GM08714 (cell line): ENCODE results near the gene EDN1.

Source experiments
- H3K4me3 ChIP-seq: fragments of 200-500 bp; sonication (Bioruptor generic); 2 replicates; pipeline ENCODE4 v1.5.1; 2014; ENCODE audit warnings: mild to moderate bottlenecking, low read length, inconsistent platforms
- ZNF274 ChIP-seq: IDR thresholded peaks from 2 replicates; pipeline ENCODE4 v1.6.1; 2012; ENCODE audit warnings: mild to moderate bottlenecking, low read depth, low read length

Gene EDN1

DNA sequence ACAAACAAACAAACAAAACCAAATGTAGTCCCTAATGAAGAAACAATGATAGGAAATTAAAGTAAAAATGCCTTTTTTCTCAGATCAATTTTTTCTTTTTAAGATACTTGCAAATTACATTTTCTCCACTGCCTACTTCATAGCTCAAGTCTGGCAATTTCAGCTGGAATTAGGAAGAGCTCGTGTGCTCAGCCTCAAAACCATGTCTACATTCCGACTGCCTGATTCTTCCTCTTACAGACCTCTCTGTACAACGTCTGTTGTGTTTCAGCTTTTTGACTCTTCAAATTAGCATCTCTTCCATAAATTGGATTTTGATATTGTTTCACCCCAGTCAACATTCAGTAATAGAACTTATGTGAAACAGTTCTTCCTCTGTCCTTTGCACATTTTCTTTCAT lies 9.3 kb upstream of the EDN1 start:
- no peak overlapping the region for H3K4me3 ChIP-seq
- no peak for TF ChIP-seq ZNF274

GRCh38 chr6:12283904-12284303 lies 6.3 kb upstream of the EDN1 start:
- no peak overlapping the region for H3K4me3 ChIP-seq
- TF ChIP-seq ZNF274: no peak

DNA sequence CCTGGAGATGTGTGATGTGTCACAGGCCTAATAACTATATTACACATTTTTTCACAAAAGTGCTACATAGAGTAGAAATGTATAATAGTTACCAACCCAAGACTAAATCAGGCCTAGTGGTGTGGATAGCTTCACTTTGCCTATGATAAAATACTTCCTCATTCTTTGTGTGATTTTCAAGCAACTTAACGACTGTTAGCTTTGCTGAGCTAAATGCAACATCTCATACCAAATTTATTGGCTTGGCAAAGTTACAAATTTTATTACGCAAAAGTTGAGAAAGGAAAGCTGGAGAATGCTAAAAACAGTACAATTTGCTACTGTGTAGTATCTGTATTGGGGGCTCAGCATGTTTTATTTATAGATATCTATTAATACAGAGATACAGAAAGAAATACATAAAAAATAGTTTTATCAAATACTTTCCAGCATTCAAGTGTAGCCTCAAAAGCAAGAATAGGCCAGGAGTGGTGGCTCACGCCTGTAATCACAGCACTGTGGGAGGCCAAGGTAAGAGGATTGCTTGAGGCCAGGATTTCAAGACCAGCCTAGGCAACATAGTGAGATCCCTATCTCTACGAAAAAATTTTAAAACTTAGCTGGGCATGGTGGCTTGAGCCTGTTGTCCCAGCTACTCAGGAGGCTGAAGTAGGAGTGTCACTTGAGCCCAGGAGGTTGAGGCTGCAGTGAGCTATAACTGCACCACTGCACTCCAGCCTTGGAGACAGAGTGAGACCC lies 3.6 kb upstream of the EDN1 start:
- no peak overlapping the region for H3K4me3 ChIP-seq
- TF ChIP-seq ZNF274: no peak

GRCh38 chr6:12288211-12288618 lies 1.9 kb upstream of the EDN1 start:
- no peak overlapping the region for H3K4me3 ChIP-seq
- no peak for TF ChIP-seq ZNF274

DNA sequence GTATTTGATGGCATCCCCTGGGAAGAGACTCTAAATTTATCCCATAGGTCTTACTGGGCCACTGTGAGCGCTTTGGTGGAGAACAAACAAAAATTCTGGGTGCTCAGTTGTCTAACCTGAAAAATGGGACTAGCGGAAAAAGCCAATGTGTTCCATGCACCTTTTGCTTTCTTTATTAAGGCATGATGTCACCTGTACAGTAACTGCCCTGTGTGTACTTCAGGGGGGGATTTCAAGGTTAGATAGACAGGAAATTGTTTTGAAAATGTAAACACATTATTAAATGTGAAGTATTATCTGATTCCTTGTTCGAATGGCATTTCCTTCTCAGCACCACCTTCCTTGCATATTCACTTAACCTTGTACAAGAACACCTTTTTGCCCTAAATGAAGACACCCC lies 1.2 kb upstream of the EDN1 start:
- TF ChIP-seq ZNF274: no peak
- no peak overlapping the region for H3K4me3 ChIP-seq

DNA sequence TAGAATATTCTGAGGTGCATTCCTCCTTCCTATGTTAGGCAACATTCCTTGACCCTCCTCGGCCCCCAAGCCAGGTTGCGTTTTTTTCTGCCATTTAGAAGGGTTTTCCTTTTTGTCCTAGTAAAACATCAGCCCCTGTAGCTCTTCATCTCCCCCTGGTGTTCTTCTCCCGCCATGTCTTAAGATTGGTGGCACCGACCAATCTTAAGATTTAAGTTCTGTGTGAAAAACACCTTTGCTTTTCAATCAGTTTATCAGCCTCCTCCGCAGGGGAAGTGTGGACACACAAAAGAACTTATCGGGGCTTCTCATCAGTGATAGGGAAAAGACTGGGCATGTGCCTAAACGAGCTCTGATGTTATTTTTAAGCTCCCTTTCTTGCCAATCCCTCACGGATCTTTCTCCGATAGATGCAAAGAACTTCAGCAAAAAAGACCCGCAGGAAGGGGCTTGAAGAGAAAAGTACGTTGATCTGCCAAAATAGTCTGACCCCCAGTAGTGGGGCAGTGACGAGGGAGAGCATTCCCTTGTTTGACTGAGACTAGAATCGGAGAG lies 719 bp upstream of the EDN1 start:
- no peak for TF ChIP-seq ZNF274
- peak overlapping the region; percentile 94 for H3K4me3 ChIP-seq

- H3K4me3 ChIP-seq: peak overlapping the region; percentile 66
- no peak for TF ChIP-seq ZNF274
Observed at GRCh38 chr6:12291071-12291838, 1.1 kb downstream of the EDN1 start.

DNA sequence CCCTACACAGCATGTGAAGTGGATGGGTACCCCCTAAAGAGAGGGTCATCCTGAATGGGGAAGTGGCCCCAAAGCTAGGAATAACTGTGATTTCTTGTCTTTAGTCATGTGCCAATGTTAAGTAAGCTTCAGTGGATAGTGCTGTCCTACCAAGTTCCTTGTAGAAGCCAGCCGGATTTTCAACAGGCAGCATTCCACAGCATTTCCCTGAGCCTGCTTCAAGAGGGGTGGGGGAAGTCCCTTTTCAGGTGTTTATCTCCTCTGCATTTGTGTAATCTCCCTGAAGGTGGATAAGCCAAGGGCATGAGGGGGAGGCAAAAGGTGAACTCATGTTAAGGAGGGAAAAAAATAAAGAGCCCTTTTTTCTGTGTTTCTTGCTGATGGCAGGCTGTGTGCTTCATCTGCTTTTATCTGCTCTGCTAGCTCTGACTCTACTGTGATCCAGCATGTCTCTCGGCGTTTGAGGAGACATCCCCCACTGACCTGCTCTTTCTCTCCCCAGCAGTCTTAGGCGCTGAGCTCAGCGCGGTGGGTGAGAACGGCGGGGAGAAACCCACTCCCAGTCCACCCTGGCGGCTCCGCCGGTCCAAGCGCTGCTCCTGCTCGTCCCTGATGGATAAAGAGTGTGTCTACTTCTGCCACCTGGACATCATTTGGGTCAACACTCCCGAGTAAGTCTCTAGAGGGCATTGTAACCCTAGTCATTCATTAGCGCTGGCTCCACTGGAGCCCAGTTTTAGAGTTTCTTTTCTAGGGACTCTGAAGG lies 1.9 kb downstream of the EDN1 start:
- H3K4me3 ChIP-seq: peak overlapping the region; percentile 66
- TF ChIP-seq ZNF274: no peak

GRCh38 chr6:12293235-12293930 lies 3.2 kb downstream of the EDN1 start:
- TF ChIP-seq ZNF274: no peak

DNA sequence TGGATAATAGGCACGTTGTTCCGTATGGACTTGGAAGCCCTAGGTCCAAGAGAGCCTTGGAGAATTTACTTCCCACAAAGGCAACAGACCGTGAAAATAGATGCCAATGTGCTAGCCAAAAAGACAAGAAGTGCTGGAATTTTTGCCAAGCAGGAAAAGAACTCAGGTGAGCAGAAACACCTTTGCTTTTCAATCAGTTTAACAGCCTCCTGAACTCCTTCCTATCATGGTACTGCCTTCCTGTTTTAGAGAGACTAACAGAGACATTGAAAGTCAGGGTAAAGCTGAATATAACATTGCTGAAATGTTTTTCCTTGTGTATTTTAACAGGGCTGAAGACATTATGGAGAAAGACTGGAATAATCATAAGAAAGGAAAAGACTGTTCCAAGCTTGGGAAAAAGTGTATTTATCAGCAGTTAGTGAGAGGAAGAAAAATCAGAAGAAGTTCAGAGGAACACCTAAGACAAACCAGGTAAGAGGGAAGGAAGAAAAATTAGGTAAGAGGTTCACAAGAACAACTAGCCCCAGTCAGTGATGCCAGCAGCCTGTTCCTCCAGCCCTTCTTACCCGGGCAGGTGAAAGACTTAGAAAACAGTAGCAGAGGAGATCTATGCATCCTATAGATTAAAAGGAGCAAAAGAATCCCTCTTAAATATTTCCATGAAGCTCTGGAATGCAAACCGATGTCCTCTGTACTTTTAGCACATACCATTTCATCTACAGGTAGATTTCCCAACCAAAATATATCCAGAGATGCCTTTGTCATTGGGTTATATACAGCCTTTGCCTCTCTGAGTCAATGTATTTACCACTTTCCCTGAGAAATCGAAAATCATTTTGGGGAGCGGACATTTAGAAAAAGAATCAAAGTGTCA lies 4.0 kb downstream of the EDN1 start:
- H3K4me3 ChIP-seq: no peak overlapping the region
- no peak for TF ChIP-seq ZNF274

More at GRCh38 chr6:12293235-12293930, 3.2 kb downstream of the EDN1 start:
- H3K4me3 ChIP-seq: no peak overlapping the region

GRCh38 chr6:12294851-12295536 lies 4.8 kb downstream of the EDN1 start:
- no peak overlapping the region for H3K4me3 ChIP-seq
- TF ChIP-seq ZNF274: no peak

DNA sequence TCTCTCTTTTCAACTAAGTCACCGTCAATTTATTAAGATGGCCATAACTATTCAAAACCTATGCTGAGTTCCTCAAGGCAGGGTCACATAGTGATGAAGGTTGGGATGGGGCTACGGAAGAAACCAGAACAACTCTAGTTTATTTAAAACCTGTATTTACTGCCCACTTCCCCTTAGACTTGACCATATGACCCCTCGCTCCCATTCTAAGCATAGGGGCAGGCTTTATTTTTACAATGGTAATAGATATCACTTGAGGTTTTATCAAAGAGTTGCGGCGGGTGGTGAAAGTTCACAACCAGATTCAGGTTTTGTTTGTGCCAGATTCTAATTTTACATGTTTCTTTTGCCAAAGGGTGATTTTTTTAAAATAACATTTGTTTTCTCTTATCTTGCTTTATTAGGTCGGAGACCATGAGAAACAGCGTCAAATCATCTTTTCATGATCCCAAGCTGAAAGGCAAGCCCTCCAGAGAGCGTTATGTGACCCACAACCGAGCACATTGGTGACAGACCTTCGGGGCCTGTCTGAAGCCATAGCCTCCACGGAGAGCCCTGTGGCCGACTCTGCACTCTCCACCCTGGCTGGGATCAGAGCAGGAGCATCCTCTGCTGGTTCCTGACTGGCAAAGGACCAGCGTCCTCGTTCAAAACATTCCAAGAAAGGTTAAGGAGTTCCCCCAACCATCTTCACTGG lies 5.5 kb downstream of the EDN1 start:
- no peak for TF ChIP-seq ZNF274
- H3K4me3 ChIP-seq: no peak overlapping the region
